ENCODE measurements around the gene KCNJ8.
"Not testable (repeated sequence)": the region's sequence is repeated elsewhere in the genome, so short reads cannot be mapped to it uniquely, and the experiment has no call there.

The KCNJ8 gene

DNA sequence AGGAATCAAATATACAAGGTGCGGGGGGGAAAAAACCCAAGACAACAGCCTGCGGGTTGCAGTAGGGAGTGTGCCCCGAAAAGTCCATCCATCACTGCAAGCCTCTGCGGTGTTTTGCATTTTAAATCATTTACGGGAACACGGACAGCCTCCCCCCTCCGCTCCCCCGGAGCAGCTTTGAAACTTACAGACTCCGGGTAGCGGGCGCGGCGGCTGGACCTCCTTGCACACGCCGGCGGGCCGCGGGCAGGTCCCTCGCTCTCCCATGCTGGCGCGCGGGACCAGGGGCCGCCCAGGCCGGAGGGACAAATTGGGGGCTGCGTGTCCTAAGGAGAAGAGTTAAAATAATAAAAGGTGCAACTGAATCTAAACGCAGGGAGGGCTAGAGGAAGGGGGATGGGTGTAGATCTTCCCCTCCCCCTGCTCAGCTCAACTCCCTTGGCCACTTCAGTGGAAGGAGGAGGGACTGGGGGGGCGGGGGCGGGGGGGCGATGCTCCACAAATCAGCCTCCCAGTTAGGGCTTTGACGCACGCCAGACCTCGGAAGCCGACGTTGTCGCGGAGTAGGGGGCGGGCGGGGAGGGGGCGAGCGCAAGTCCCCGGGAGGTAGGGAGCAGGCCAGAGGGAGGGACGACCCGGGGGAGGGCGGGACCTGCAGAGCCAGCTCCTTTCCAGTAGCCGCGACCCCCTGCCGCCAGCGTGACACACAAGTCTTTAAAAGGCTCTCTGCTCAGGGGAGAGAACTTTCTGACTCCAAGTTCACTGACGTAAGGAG is at the start of gene KCNJ8:
Gene KCNJ8 (minus strand): TSS at position 349 of the 775 bp plus-strand sequence. CDS start 1,090 bp downstream, outside the sequence.
- DNase-seq (ENCODE audit: low read depth in 2 of 2), result no peak

DNA sequence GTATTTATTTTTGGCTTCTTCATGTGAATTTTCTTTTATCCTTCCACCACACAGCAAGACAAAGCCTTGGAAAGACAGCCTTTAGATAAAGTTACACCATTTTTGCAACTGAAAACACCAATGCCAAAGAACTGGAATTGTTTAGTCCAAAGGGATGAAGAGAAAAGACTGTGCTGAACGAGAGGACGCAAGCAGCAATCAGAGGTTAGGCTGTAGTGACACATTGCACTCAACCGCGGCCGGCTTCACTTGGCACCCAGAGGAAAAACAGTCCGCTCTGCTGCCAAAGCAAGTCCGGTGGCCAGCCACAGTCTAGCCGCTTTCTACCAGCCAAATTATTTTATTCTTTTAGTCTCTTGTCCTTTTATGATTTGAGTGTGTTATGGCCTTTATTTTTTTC is 49.1 kb upstream of the KCNJ8 start:
- no peak for DNase-seq (ENCODE audit: low read depth in 2 of 2)

DNA sequence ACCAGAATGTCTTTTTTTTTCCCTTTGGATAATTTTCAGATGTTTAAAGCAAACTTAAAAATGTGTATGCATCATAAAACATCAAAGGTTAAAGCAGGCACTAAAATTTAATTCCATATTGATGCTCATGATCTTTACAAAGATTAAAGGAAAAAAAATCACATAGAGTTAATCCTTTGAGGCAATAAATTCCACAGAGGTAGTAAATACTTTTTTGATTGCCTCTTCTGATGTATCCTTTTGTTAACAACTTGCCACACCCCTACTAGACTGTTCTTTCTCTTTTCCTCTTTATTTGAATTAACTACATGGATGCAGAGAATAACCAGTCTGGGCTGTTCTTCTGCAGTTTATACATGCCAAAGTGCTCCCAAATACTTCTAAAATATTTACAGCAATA is 45.2 kb upstream of the KCNJ8 start:
- DNase-seq (ENCODE audit: low read depth in 2 of 2), result no peak

DNA sequence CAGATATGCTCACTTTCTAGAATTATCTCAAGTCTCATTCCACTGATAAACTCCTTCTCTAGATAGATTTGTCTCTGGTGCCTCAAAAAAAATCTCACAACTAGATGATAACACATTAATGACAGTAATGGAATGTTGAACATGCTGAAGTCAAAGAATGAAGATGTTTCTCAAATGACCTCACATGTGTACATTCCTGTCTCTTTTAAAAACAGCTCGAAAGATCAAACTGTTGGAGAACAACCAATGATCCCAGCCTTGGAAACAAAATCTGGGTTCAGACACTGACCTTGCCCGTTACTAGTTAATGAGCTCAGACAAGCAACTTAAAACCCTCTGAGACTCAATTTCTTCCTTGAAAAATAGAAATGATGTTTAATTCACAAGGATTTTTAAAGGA is 44.7 kb upstream of the KCNJ8 start:
- DNase-seq (ENCODE audit: low read depth in 2 of 2), result no peak

- no peak for DNase-seq (ENCODE audit: low read depth in 2 of 2)
Measured at GRCh38 chr12:21818627-21819026, 44.1 kb upstream of the KCNJ8 start.

- DNase-seq (ENCODE audit: low read depth in 2 of 2), result no peak
Measured at GRCh38 chr12:21815306-21816062, 41.0 kb upstream of the KCNJ8 start.

DNA sequence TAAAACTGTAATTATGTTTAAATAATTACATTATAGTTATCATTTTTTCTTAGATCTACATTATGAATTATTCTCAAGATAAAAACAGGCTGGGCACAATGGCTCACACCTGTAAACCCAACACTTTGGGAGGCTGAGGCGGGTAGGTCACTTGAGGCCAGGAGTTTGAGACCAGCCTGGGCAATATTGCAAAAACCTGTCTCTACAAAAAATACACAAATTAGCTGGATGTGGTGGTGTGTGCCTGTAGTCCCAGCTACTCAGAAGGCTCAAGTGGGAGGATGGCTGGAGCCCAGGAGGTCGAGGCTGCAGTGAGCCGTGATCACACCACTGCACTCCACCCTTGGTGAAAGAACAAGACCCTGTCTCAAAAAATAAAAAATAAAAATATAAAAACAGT is 40.3 kb upstream of the KCNJ8 start:
- no peak for DNase-seq (ENCODE audit: low read depth in 2 of 2)

GRCh38 chr12:21814327-21814726 is 39.8 kb upstream of the KCNJ8 start:
- DNase-seq (ENCODE audit: low read depth in 2 of 2), result no peak

DNA sequence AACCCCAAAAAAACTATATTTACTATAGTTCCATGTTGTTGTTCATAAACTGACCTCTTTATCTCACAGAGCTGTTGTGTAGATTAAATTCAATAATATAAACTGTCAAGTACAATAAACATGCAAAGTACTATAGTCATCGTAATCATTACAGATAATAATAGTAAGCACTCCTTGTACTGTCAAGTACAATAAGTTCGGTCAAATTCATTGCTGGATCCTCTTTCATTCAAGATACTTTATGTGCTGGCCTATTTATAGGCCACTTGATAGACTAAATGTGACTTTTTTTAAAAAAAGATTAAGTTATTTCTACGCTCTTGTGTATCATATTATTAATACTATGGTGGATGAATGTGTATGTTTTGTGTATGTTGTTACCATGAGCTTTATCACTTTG is 39.2 kb upstream of the KCNJ8 start:
- no peak for DNase-seq (ENCODE audit: low read depth in 2 of 2)

DNA sequence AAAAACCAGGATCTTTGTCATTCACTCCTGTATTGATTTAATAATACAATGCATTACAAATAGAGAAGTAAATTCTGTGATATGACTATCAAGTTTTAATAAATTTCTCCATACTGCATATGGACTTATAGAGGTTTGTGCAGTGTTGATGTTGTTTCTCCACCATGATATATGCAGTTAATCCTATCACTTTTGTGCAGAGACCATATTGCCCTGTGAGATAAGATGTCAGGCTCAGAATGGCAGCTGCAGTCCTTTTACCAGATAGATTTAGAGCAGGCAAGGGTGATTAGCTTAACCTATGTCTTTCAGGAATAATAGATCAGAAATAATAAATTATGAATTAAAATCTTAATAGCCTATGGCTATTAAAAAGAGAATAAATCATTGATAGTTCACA is 38.6 kb upstream of the KCNJ8 start:
- DNase-seq (ENCODE audit: low read depth in 2 of 2), result no peak

DNA sequence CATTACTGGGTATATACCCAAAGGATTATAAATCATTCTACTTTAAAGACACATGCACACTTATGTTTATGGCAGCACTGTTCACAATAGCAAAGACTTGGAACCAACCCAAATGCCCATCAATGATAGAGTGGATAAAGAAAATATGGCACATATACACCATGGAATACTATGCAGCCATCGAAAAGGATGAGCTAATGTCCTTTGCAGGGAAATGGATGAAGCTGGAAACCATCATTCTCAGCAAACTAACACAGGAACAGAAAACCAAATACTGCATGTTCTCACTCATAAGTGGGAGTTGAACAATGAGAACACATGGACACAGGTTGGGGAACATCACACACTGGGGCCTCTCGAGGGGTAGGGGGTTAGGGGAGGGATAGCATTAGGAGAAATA is 37.8 kb upstream of the KCNJ8 start:
- not testable (repeated sequence) for DNase-seq (ENCODE audit: low read depth in 2 of 2)

- no peak for DNase-seq (ENCODE audit: low read depth in 2 of 2)
Measured at GRCh38 chr12:21809100-21809499, 34.6 kb upstream of the KCNJ8 start.

DNA sequence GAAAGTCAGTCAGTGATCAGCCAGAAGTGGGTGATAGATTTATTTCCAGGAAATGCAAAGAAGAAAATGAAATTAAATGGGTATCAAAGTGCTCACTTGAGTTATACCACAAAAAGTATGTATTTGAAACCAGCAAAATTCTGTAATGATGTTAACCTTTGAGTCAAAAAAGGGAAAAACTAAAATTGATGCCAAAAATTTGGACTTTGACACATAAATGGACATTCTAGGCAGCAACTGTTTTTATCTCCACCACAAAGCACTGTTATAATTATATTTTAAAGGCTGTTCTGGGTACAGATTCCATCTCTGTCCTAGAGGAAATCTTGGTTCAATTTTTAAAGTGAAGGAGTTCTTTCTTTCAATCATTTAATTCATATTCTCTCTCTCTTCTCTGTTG is 31.7 kb upstream of the KCNJ8 start:
- no peak for DNase-seq (ENCODE audit: low read depth in 2 of 2)

DNA sequence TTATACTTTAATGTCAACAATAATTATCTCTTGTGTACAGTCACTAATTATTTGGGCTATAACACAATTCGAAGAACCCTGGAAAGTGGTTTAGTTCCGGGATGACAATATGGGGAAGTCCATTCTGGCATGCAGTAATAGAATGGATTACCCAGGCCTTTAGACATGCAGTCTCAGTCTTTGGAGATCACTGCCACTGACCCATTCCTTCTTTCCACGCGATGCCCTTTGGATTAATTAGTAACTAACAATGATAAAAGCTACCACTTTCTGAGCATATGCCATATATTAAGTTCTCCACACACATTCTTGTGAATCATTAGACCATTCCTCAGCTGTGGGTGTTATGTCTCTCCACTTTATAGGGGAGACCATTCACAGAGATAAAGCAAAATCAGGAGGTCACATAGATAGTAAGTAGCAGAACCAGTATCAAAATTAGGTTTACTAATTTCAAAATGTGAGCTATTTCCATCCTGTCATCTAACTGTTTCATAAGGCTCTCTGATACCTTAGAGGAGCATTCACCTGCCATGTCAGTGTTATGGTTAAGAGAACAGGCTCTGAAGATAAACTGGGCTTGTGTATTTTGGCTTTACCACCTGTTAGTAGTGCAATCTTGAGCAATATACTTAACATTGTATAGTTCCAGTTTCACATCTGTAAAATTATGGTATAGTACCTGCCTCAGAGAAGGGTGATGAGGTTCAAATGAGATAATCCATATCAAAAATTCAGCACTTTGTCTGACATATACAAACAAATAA is 27.2 kb upstream of the KCNJ8 start:
- no peak for DNase-seq (ENCODE audit: low read depth in 2 of 2)

DNA sequence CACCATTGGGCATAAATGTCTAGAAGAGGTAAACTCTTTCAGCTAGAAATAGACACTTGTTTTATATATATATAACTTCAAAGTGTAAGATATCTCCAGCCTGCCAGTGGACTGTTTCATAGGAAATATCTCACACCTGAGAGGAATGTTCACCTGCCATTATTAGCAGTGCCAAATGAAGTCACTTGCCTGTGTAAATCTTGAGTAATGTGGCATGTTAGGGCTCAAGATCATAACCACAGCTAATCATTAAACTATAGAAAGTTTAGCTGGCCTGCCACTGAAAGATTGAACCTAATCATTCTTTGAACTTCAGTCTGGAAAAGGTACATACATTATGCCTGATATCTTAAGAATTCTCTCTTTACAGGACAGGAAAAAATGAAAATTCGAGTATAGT is 25.5 kb upstream of the KCNJ8 start:
- no peak for DNase-seq (ENCODE audit: low read depth in 2 of 2)

DNA sequence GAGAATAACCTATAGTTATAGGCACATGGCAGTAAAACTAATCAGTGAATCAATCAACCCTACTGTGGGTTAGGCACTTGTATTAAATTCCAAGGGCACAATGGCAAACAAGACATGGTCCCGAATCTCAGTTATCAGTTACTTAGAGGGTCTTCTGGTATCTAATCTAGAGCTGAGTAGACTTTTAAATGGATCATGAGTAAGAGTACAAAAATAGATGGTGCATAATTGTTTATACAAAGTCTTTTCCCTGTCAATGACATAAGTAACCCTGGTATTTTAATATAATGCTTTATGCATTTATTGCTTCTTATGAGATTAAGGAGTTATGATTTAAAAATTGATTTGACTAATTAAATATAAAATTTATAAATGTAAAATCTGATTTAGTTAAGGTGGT is 23.0 kb upstream of the KCNJ8 start:
- DNase-seq (ENCODE audit: low read depth in 2 of 2), result no peak

DNA sequence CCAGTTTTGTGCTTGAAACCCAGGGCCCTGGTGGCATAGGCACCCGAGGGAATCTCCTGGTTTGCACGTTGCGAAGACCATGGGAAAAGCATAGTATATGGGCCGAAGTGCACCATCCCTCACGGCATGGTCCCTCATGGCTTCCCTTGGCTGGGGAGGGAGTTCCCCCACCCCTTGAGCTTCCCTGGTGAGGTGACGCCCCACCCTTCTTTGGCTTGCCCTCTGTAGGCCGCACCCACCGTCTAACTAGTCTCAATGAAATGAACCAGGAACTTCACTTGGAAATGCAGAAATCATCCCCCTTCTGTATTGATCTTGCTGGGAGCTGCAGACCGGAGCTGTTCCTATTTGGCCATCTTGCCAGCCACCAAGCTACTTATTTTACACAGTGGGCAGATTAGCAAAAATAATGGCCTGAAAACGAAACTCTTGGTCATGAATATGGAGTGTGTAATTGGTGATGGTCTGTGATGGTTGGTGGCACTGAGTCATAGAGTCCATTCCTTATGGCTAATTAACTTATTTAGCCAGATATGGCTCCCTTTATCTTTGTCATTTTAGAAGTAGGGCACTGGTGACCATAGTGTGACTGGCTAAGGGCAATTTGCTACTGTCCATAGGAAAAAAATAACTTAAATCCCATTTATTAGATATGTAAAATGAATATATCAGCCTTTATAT is 21.3 kb upstream of the KCNJ8 start:
- DNase-seq (ENCODE audit: low read depth in 2 of 2), result no peak

DNA sequence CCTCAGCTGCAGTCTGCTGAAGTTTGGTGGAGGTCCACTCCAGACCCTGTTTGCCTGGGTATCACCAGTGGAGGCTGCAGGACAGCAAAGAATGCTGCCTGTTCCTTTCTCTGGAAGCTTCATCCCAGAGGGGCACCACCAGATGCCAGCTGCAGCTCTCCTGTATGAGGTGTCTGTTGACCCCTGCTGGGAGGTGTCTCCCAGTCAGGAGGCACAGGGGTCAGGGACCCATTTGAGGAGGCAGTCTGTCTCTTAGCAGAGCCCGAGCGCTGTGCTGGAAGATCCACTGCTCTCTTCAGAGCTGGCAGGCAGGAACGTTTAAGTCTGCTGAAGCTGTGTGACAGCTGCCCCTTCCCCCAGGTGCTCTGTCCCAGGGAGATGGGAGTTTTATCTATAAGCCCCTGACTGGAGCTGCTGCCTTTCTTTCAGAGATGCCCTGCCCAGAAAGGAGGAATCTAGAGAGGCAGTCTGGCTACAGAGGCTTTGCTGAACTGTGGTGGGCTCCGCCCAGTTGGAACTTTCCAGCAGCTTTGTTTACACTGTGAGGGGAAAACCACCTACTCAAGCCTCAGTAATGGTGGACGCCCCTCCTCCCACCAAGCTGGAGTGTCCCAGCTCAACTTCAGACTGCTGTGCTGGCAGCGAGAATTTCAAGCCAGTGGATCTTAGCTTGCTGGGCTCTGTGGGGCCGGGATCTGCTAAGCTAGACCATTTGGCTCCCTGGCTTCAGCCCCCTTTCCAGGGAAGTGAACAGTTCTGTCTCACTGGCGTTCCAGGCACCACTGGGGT is 20.5 kb upstream of the KCNJ8 start:
- not testable (repeated sequence) for DNase-seq (ENCODE audit: low read depth in 2 of 2)

DNA sequence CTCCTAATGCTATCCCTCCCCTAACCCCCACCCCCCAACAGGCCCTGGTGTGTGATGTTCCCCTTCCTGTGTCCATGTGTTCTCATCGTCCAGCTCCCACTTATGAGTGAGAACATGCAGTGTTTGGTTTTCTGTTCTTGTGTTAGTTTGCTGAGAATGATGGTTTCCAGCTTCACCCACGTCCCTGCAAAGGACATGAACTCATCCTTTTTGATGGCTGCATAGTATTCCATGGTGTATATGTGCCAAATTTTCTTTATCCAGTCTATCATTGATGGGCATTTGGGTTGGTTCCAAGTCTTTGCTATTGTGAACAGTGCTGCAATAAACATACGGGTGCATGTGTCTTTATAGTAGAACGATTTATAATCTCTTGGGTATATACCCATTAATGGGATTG is 15.2 kb upstream of the KCNJ8 start:
- not testable (repeated sequence) for DNase-seq (ENCODE audit: low read depth in 2 of 2)

DNA sequence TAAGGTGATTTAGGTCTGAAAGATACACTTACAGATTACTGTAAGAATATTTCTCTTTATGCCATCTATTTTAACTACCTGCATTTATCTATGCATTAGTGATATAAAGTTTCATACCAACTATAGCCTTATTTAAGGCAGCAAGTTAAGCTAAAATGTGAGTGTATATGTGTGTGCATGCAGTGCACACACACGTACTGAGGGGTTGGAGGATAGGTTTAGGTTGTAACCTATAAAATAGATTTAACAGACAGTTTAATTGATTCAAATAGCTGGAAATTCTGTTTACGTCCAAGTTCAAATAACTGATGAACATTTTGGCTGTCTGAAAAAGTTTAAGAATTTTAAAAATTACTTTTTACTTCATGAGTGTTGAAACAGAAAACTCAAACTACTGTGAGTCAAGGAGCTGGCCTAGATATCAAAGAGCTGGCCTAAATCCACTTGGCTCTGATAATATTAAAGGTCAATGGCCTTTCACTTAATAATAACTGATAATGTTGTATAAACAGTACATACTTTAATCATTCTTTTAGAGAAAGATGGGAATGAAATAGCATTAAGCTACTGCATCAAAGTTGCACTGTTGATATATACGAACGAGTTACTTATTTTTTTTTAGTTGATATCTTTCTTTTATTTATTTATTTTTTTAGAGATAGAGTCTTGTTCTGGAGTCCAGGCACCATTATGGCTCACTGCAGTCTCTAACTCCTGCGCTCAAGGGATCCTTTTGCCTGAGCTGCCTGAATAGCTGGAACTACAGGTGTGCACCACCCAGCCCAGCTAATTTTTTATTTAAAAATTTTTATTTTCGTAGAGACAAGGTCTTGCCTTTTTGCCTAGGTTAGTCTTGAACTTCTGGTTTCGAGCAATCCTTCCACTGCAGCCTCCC is 13.8 kb upstream of the KCNJ8 start:
- no peak for DNase-seq (ENCODE audit: low read depth in 2 of 2)

Measured in stimulated activated CD8-positive, alpha-beta memory T cell treated with anti-CD3 and anti-CD28 coated beads, Interleukin-15, amount 100 ng/mL, for 48 hours (primary cell).